ENCODE measurements around the gene PRPH. TPM values are rescaled to one million over a fixed set of nuclear protein-coding genes. Genes with fewer than 3 reads are reported as not detected.
"Not testable (repeated sequence)": the region's sequence is repeated elsewhere in the genome, so short reads cannot be mapped to it uniquely, and the experiment has no call there.

PRPH gene
- total and polyA plus RNA-seq, 2 donors: 0.28 to 1.6 TPM

DNA sequence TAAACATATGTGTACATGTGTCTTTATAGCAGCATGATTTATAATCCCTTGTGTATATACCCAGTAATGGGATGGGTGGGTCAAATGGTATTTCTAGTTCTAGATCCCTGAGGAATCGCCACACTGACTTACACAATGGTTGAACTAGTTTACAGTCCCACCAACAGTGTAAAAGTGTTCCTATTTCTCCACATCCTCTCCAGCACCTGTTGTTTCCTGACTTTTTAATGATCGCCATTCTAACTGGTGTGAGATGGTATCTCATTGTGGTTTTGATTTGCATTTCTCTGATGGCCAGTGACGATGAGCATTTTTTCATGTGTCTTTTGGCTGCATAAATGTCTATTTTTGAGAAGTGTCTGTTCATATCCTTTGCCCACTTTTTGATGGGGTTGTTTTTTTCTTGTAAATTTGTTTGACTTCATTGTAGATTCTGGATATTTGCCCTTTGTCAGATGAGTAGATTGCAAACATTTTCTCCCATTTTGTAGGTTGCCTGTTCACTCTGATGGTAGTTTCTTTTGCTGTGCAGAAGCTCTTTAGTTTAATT is 15.6 kb downstream of the PRPH start:
- not testable (repeated sequence) for H3K4me3 ChIP-seq (ENCODE audit: low read length in 2 of 2); H3K4me1 ChIP-seq (ENCODE audit: control insufficient read depth in 2 of 2, insufficient read depth in 2 of 2, low read length in 2 of 2); DNase-seq (ENCODE audit: low read depth in 6 of 9, low spot score in 9 of 9); H3K36me3 ChIP-seq (ENCODE audit: control insufficient read depth in 2 of 2, insufficient read depth in 2 of 2, low read length in 1 of 2); H3K9me3 ChIP-seq (ENCODE audit: control insufficient read depth in 2 of 2, insufficient read depth in 1 of 2, low read length in 1 of 2); H3K27ac ChIP-seq (ENCODE audit: low read depth in 1 of 2, low read length in 1 of 2)
- peaks cover 0 to 27% of the 10 kb centered on the region in 2 donors for H3K27me3 ChIP-seq (ENCODE audit: control insufficient read depth in 2 of 2, insufficient read depth in 1 of 2, low read length in 1 of 2)
- WGBS: 57% methylated on average over 2 of the region's 3 CpGs

- H3K36me3 ChIP-seq (ENCODE audit: control insufficient read depth in 2 of 2, insufficient read depth in 2 of 2, low read length in 1 of 2): no peaks in the 10 kb centered on the region
- H3K4me3 ChIP-seq (ENCODE audit: low read length in 2 of 2): no peak overlapping the region
- peaks cover 0 to 11% of the 10 kb centered on the region in 2 donors for H3K27me3 ChIP-seq (ENCODE audit: control insufficient read depth in 2 of 2, insufficient read depth in 1 of 2, low read length in 1 of 2)
- DNase-seq (ENCODE audit: low read depth in 6 of 9, low spot score in 9 of 9): no peak
- no peak overlapping the region for H3K27ac ChIP-seq (ENCODE audit: low read depth in 1 of 2, low read length in 1 of 2)
- no peaks in the 10 kb centered on the region for H3K9me3 ChIP-seq (ENCODE audit: control insufficient read depth in 2 of 2, insufficient read depth in 1 of 2, low read length in 1 of 2)
- 98% methylated on average over 1 of the region's 1 CpG for WGBS
- no peaks in the 10 kb centered on the region for H3K4me1 ChIP-seq (ENCODE audit: control insufficient read depth in 2 of 2, insufficient read depth in 2 of 2, low read length in 2 of 2)
Measured at GRCh38 chr12:49314811-49315210, 19.9 kb downstream of the PRPH start.

GRCh38 chr12:49317118-49317517 is 22.2 kb downstream of the PRPH start:
- not testable (repeated sequence) for H3K27me3 ChIP-seq (ENCODE audit: control insufficient read depth in 2 of 2, insufficient read depth in 1 of 2, low read length in 1 of 2); DNase-seq (ENCODE audit: low read depth in 6 of 9, low spot score in 9 of 9); H3K4me3 ChIP-seq (ENCODE audit: low read length in 2 of 2); H3K27ac ChIP-seq (ENCODE audit: low read depth in 1 of 2, low read length in 1 of 2); H3K36me3 ChIP-seq (ENCODE audit: control insufficient read depth in 2 of 2, insufficient read depth in 2 of 2, low read length in 1 of 2); H3K4me1 ChIP-seq (ENCODE audit: control insufficient read depth in 2 of 2, insufficient read depth in 2 of 2, low read length in 2 of 2); H3K9me3 ChIP-seq (ENCODE audit: control insufficient read depth in 2 of 2, insufficient read depth in 1 of 2, low read length in 1 of 2)
- WGBS: 97% methylated on average over 10 of the region's 10 CpGs

GRCh38 chr12:49320411-49321103 is 25.6 kb downstream of the PRPH start:
- DNase-seq (ENCODE audit: low read depth in 6 of 9, low spot score in 9 of 9); H3K27ac ChIP-seq (ENCODE audit: low read depth in 1 of 2, low read length in 1 of 2); H3K36me3 ChIP-seq (ENCODE audit: control insufficient read depth in 2 of 2, insufficient read depth in 2 of 2, low read length in 1 of 2); H3K9me3 ChIP-seq (ENCODE audit: control insufficient read depth in 2 of 2, insufficient read depth in 1 of 2, low read length in 1 of 2); H3K27me3 ChIP-seq (ENCODE audit: control insufficient read depth in 2 of 2, insufficient read depth in 1 of 2, low read length in 1 of 2); H3K4me3 ChIP-seq (ENCODE audit: low read length in 2 of 2): not testable (repeated sequence)
- peaks cover 11 to 21% of the 10 kb centered on the region in 2 donors for H3K4me1 ChIP-seq (ENCODE audit: control insufficient read depth in 2 of 2, insufficient read depth in 2 of 2, low read length in 2 of 2)
- 97% methylated on average over 9 of the region's 9 CpGs for WGBS

DNA sequence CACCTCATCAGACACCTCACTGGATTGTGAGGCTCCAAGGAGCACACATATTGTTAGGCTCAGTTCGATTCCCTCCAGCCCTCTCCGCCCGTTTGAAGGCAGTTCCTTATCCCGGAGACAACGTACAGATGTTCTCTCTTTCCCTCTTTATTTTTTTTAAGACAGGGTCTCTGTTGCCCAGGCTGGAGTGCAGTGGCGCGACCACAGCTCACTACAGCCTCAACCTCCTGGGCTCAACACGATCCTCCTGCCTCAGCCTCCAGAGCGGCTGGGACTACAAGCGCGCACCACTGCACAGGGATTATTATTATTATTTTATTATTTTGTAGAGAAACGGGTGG is 27.4 kb downstream of the PRPH start:
- peaks cover 15 to 21% of the 10 kb centered on the region in 2 donors for H3K36me3 ChIP-seq (ENCODE audit: control insufficient read depth in 2 of 2, insufficient read depth in 2 of 2, low read length in 1 of 2)
- H3K9me3 ChIP-seq (ENCODE audit: control insufficient read depth in 2 of 2, insufficient read depth in 1 of 2, low read length in 1 of 2): peaks cover 0 to 3% of the 10 kb centered on the region in 2 donors
- DNase-seq (ENCODE audit: low read depth in 6 of 9, low spot score in 9 of 9): no peak
- H3K27me3 ChIP-seq (ENCODE audit: control insufficient read depth in 2 of 2, insufficient read depth in 1 of 2, low read length in 1 of 2): peaks cover 0 to 3% of the 10 kb centered on the region in 2 donors
- peak overlapping the region; percentile 77 to 79 for H3K4me3 ChIP-seq (ENCODE audit: low read length in 2 of 2)
- peaks cover 11 to 21% of the 10 kb centered on the region in 2 donors for H3K4me1 ChIP-seq (ENCODE audit: control insufficient read depth in 2 of 2, insufficient read depth in 2 of 2, low read length in 2 of 2)
- H3K27ac ChIP-seq (ENCODE audit: low read depth in 1 of 2, low read length in 1 of 2): peak overlapping the region in 1 of 2 donors; percentile 46
- WGBS: 39% methylated on average over 12 of the region's 12 CpGs

DNA sequence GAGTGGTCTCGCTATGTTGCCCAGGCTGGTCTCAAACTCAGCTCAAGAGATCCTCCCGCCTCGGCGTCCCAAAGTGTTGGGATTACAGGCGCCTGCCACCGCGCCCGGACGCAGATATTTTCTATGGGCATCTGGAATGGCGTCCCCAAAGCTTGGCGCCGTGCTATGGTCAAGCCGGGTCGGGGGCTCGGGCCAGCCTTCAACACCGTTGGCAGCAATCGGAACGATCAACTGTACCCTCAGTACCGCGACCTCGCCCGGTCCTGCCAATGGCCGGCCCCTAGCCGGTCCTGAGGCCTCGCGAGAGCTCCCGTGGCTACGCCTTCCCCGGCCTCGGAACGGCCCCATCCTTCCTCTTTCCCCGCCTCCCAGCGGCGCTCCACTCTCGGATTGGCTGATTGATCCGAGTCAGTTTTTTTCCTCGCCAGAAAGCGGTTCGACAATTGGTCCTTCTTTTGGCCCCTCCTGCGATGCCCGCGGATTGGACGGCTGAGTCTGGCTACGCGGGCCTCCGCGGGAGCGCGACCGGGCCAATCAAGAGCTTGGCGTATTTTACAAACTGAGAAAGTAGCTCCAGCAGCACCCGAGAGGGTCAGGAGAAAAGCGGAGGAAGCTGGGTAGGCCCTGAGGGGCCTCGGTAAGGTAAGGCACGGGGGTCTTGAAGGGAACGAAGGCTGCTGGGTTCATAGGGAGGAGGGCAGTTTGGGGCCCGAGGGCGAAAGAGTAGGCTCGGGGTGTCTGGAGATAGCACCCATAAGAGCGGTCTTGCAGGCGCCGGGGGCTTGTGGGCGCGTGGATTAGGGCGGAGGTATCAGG is 28.0 kb downstream of the PRPH start, which contains the start of gene TROAP:
TSS of gene TROAP (plus strand) at position 548 of the 816 bp plus-strand sequence. CDS start 354 bp downstream, outside the sequence.
- under 1% methylated on average over 65 of the region's 65 CpGs for WGBS
- Histone ChIP-seq H3K27ac (ENCODE audit: low read depth in 1 of 2, low read length in 1 of 2) (peak within 1 kb of the TSS; percentile 53 to 54), H3K27me3 (ENCODE audit: control insufficient read depth in 2 of 2, insufficient read depth in 1 of 2, low read length in 1 of 2) (peaks cover 0 to 3% of the 10 kb centered on the region in 2 donors), H3K36me3 (ENCODE audit: control insufficient read depth in 2 of 2, insufficient read depth in 2 of 2, low read length in 1 of 2) (peaks cover 19 to 25% of the 10 kb centered on the region in 2 donors), H3K4me3 (ENCODE audit: low read length in 2 of 2) (peak within 1 kb of the TSS; percentile 77 to 79), H3K9me3 (ENCODE audit: control insufficient read depth in 2 of 2, insufficient read depth in 1 of 2, low read length in 1 of 2) (peaks cover 0 to 3% of the 10 kb centered on the region in 2 donors), H3K4me1 (ENCODE audit: control insufficient read depth in 2 of 2, insufficient read depth in 2 of 2, low read length in 2 of 2) (peaks cover 11 to 21% of the 10 kb centered on the region in 2 donors)
- DNase-seq (ENCODE audit: low read depth in 6 of 9, low spot score in 9 of 9): peak; percentile 94 to 100 (median 97)

DNA sequence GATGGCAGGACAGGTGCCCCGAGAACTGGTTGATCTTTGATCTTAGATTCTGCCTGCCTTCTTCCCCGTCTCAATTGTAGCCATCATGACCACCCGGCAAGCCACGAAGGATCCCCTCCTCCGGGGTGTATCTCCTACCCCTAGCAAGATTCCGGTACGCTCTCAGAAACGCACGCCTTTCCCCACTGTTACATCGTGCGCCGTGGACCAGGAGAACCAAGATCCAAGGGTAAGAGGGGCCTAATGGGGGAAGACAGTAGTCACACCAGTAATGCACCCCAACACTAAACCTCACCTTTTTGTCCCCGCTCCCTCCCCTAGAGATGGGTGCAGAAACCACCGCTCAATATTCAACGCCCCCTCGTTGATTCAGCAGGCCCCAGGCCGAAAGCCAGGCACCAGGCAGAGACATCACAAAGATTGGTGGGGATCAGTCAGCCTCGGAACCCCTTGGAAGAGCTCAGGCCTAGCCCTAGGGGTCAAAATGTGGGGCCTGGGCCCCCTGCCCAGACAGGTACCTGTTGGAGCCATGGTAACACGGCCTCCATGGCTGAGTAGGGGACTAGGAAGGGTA is 28.7 kb downstream of the PRPH start:
- peaks cover 0 to 3% of the 10 kb centered on the region in 2 donors for H3K27me3 ChIP-seq (ENCODE audit: control insufficient read depth in 2 of 2, insufficient read depth in 1 of 2, low read length in 1 of 2)
- peaks cover 0 to 3% of the 10 kb centered on the region in 2 donors for H3K9me3 ChIP-seq (ENCODE audit: control insufficient read depth in 2 of 2, insufficient read depth in 1 of 2, low read length in 1 of 2)
- peaks cover 22 to 29% of the 10 kb centered on the region in 2 donors for H3K36me3 ChIP-seq (ENCODE audit: control insufficient read depth in 2 of 2, insufficient read depth in 2 of 2, low read length in 1 of 2)
- 20% methylated on average over 19 of the region's 19 CpGs for WGBS
- peak overlapping the region; percentile 76 to 79 for H3K4me3 ChIP-seq (ENCODE audit: low read length in 2 of 2)
- H3K27ac ChIP-seq (ENCODE audit: low read depth in 1 of 2, low read length in 1 of 2): peak overlapping the region in 1 of 2 donors; percentile 54
- H3K4me1 ChIP-seq (ENCODE audit: control insufficient read depth in 2 of 2, insufficient read depth in 2 of 2, low read length in 2 of 2): peaks cover 11 to 21% of the 10 kb centered on the region in 2 donors
- DNase-seq (ENCODE audit: low read depth in 6 of 9, low spot score in 9 of 9): no peak

DNA sequence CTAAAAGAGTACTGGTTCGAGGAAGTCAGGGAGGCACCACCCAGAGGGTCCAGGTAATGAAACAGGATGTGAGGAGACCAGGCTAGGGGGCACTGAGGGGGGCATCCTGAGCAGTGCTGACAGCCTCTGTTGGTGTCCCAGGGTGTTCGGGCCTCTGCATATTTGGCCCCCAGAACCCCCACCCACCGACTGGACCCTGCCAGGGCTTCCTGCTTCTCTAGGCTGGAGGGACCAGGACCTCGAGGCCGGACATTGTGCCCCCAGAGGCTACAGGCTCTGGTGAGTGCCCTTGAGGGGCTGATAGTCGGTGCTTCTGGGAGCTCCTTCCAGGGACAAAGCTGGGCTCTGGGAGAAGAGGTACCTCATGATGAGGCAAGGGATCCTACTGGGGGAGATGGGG is 30.7 kb downstream of the PRPH start:
- no peak overlapping the region for H3K4me3 ChIP-seq (ENCODE audit: low read length in 2 of 2)
- no peak for DNase-seq (ENCODE audit: low read depth in 6 of 9, low spot score in 9 of 9)
- H3K9me3 ChIP-seq (ENCODE audit: control insufficient read depth in 2 of 2, insufficient read depth in 1 of 2, low read length in 1 of 2): peaks cover 0 to 3% of the 10 kb centered on the region in 2 donors
- H3K27me3 ChIP-seq (ENCODE audit: control insufficient read depth in 2 of 2, insufficient read depth in 1 of 2, low read length in 1 of 2): peaks cover 0 to 3% of the 10 kb centered on the region in 2 donors
- WGBS: 98% methylated on average over 6 of the region's 6 CpGs
- peaks cover 41 to 47% of the 10 kb centered on the region in 2 donors for H3K36me3 ChIP-seq (ENCODE audit: control insufficient read depth in 2 of 2, insufficient read depth in 2 of 2, low read length in 1 of 2)
- H3K27ac ChIP-seq (ENCODE audit: low read depth in 1 of 2, low read length in 1 of 2): no peak overlapping the region
- peaks cover 11 to 21% of the 10 kb centered on the region in 2 donors for H3K4me1 ChIP-seq (ENCODE audit: control insufficient read depth in 2 of 2, insufficient read depth in 2 of 2, low read length in 2 of 2)

Data from thymus (tissue), 11 donors.